ENCODE results near the gene CUL4A.

GRCh38 chr13:113203507-113204377 is 5.7 kb upstream of the CUL4A start:
- TF ChIP-seq POLR2A (IDR thresholded peaks at IDR 0.05) = no peak
- no peak for TF ChIP-seq CTCF (IDR thresholded peaks at IDR 0.05)
